Activated CD8-positive, alpha-beta T cell treated with anti-CD3 and anti-CD28 coated beads for 36 hours (primary cell): Measurements from ENCODE around the gene TLCD4. TPM values are rescaled to one million over a fixed set of nuclear protein-coding genes. Genes with fewer than 3 reads are reported as not detected.
"Not testable (repeated sequence)": the region's sequence is repeated elsewhere in the genome, so short reads cannot be mapped to it uniquely, and the experiment has no call there.

Experiments
- ATAC-seq: fragments of 200-7000 bp; cut with Tn5 transposase; one replicate; pipeline ENCODE4 v1.10.0; 2021; ENCODE audit warnings: mild to moderate bottlenecking, moderate library complexity
- CTCF ChIA-PET: fragments of 350-600 bp; sonication (Branson Sonifier 250); formaldehyde crosslinking; loops from one replicate; lab custom pipeline; 2021; ENCODE audit warnings: antibody characterized with exemption; lab: Charles Lee
- POLR2A ChIA-PET: fragments of 350-600 bp; sonication (Branson Sonifier 250); formaldehyde crosslinking; loops from one replicate; lab custom pipeline; 2021; ENCODE audit warnings: antibody characterized with exemption; lab: Charles Lee
- DNase-seq: peaks from one replicate; pipeline ENCODE4 v3.0.0-alpha.2; 2020
- H3K27ac Mint-ChIP-seq: one replicate; pipeline ENCODE4 v1.8.0; 2021; ENCODE audit warnings: mild to moderate bottlenecking, mixed read lengths
- H3K27me3 Mint-ChIP-seq: one replicate; pipeline ENCODE4 v1.8.0; 2021; ENCODE audit warnings: mixed read lengths
- H3K36me3 Mint-ChIP-seq: one replicate; pipeline ENCODE4 v1.8.0; 2021; ENCODE audit warnings: low read depth, mixed read lengths
- H3K4me1 Mint-ChIP-seq: one replicate; pipeline ENCODE4 v1.8.0; 2021; ENCODE audit warnings: low read depth, mixed read lengths
- H3K4me3 Mint-ChIP-seq: one replicate; pipeline ENCODE4 v1.8.0; 2021; ENCODE audit warnings: mild to moderate bottlenecking, moderate library complexity, mixed read lengths
- H3K9me3 Mint-ChIP-seq: one replicate; pipeline ENCODE4 v1.8.0; 2021; ENCODE audit warnings: mixed read lengths
- intact Hi-C: fragments of 100-400 bp; cut with micrococcal nuclease; formaldehyde crosslinking; loops from one replicate; pipeline ENCODE4 v1.10.0; 2022
- total RNA-seq, 2 experiments: library from RNA; stranded (reverse); gene quantifications; one replicate each; pipeline ENCODE4 v1.2.3, GENCODE V29; 2021
- TF ChIP-seq, protein P1 (sequence below): fragments of 200-600 bp; IDR thresholded peaks from one replicate; pipeline ENCODE4 v1.8.0; 2022; ENCODE audit warnings: antibody characterized with exemption, mild to moderate bottlenecking

TLCD4 gene
- total RNA-seq, 2 experiments from 2014 or later, result 0.32 to 0.38 TPM

DNA sequence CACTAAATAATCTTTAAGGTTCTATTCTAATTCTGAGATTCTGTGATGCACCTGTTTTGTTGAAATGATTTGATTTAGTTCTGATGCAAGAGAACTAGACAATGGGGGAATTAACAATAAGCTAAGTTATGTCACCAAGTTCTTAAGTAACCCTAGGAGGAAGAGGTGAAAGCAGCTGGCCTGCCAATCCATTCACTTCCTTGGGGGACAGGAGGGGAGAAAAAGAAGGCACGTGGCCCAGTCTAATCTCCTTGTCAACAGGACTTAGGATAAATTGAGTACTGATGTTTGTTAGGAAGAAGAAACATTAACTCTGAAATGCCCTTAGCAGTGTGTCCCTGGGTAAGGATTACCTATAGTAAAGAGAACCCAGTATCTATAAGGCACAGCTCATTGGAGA is 36.9 kb downstream of the TLCD4 start:
- TF ChIP-seq, protein P1, sequence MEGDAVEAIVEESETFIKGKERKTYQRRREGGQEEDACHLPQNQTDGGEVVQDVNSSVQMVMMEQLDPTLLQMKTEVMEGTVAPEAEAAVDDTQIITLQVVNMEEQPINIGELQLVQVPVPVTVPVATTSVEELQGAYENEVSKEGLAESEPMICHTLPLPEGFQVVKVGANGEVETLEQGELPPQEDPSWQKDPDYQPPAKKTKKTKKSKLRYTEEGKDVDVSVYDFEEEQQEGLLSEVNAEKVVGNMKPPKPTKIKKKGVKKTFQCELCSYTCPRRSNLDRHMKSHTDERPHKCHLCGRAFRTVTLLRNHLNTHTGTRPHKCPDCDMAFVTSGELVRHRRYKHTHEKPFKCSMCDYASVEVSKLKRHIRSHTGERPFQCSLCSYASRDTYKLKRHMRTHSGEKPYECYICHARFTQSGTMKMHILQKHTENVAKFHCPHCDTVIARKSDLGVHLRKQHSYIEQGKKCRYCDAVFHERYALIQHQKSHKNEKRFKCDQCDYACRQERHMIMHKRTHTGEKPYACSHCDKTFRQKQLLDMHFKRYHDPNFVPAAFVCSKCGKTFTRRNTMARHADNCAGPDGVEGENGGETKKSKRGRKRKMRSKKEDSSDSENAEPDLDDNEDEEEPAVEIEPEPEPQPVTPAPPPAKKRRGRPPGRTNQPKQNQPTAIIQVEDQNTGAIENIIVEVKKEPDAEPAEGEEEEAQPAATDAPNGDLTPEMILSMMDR, result no peak
- ChIA-PET POLR2A (no interaction called here), CTCF (no interaction called here)

DNA sequence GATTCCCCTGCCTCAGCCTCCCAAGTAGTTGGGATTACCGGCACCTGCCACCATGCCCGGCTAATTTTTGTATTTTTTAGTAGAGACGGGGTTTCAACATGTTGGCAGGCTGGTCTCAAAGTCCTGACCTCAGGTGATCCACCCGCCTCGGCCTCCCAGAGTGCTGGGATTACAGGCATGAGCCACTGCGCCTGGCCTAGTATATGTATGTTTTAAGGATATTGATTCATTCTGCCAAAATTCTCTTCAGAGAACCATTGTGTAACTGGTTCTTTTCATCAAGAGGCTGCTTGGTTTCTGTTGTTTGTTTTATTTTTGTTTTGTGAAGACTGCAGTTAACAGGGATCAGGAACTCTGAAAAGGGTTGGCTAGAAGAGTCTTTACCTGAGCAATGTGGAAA is 48.4 kb downstream of the TLCD4 start:
- H3K36me3 Mint-ChIP-seq, H3K4me3 Mint-ChIP-seq, intact Hi-C loops, ATAC-seq, CTCF ChIA-PET, H3K27me3 Mint-ChIP-seq, POLR2A ChIA-PET, DNase-seq, H3K27ac Mint-ChIP-seq, H3K9me3 Mint-ChIP-seq, H3K4me1 Mint-ChIP-seq: not testable (repeated sequence)

More for the DNA sequence above, 36.9 kb downstream of the TLCD4 start:
- no peak for DNase-seq
- H3K9me3 Mint-ChIP-seq, result no peaks in the 10 kb centered on the region
- H3K4me1 Mint-ChIP-seq, result no peaks in the 10 kb centered on the region
- intact Hi-C loops, result no loop called here
- peaks cover 2% of the 10 kb centered on the region for H3K27me3 Mint-ChIP-seq
- no peaks in the 10 kb centered on the region for H3K36me3 Mint-ChIP-seq
- ATAC-seq, result no peak
- no peak overlapping the region for H3K4me3 Mint-ChIP-seq
- no peak overlapping the region for H3K27ac Mint-ChIP-seq

Other genes with a start within 250 kb of the TLCD4 start
- 10 to 100 TPM; 12.8 to 12.9 TPM for gene CNN3, start 190.2 kb upstream of the TLCD4 start, total RNA-seq
- 1 to 10 TPM; 2.5 to 2.9 TPM for gene ALG14, start 44.4 kb upstream of the TLCD4 start, total RNA-seq
- 10 to 100 TPM; 15.2 to 17.8 TPM for gene RWDD3, start 116.9 kb downstream of the TLCD4 start, total RNA-seq